Measurements from ENCODE around the gene PBXIP1.

PBXIP1 gene

DNA sequence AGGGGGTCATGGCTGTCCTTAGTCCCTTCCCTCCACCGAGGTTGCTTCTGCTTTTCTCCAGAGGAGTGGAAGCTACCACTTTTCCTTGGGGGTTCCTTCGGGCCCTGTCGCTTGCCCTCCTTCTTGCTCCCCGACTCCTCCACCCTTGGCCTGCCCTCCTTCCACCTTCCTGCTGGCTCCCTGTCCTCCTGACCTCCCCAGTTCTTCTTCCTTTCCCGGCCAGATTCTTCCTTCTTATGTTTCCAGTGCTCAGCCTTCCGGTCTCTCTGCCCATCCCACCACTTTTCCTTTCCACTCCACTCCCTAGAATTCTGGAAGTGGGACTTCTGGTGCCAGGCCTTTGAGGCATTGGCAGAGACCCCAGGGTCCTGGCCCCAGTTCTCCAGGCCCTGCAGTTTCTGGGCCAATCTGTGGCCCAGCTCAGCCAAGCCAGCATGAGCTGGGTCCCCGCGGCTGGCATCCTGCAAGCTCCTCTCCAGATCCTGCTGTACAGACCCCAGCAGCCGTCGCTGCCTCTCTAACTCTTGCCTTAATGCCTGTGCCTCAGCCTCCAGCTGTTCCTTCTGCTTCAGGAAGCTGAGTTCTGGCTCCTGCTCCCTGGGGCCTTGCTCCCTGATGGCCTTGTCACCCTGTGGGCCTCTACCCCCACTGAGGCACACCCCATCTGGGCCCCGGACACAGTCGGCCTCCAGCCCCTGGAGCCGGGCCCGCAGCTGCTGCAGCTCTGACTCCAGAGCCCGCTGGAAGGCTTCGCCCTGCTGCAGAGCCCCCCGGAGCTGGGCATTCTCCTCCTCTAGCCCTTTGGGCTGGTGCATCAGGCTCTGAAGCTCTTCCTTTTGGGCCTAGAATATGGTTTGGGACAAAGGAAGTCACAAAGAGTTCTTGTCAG, 9.7 kb downstream of the PBXIP1 start:
- Histone ChIP-seq H3K4me2 (ENCODE audit: low read length) (no peak overlapping the region), H3K36me3 (replicated peaks; ENCODE audit: low read depth, low read length) (no peaks in the 10 kb centered on the region), H3K4me1 (ENCODE audit: low read length) (peaks cover 42% of the 10 kb centered on the region), H3K9ac (ENCODE audit: low read length) (no peak overlapping the region), H3K27ac (ENCODE audit: low read length) (no peak overlapping the region), H3K79me2 (ENCODE audit: low read length) (no peaks in the 10 kb centered on the region), H4K20me1 (ENCODE audit: insufficient read depth, low read length) (no peaks in the 10 kb centered on the region), H3K4me3 (ENCODE audit: low read length) (no peak overlapping the region), H3K27me3 (ENCODE audit: low read depth, low read length) (no peaks in the 10 kb centered on the region), H3K9me3 (ENCODE audit: insufficient read depth, low read length) (no peaks in the 10 kb centered on the region), H2AFZ (ENCODE audit: low read depth, low read length) (no peak overlapping the region)
- TF ChIP-seq, protein P1, sequence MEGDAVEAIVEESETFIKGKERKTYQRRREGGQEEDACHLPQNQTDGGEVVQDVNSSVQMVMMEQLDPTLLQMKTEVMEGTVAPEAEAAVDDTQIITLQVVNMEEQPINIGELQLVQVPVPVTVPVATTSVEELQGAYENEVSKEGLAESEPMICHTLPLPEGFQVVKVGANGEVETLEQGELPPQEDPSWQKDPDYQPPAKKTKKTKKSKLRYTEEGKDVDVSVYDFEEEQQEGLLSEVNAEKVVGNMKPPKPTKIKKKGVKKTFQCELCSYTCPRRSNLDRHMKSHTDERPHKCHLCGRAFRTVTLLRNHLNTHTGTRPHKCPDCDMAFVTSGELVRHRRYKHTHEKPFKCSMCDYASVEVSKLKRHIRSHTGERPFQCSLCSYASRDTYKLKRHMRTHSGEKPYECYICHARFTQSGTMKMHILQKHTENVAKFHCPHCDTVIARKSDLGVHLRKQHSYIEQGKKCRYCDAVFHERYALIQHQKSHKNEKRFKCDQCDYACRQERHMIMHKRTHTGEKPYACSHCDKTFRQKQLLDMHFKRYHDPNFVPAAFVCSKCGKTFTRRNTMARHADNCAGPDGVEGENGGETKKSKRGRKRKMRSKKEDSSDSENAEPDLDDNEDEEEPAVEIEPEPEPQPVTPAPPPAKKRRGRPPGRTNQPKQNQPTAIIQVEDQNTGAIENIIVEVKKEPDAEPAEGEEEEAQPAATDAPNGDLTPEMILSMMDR (IDR thresholded peaks at IDR 0.05; ENCODE audit: low read depth, low read length): no peak
- no peak for TF ChIP-seq EZH2phosphoT487 (IDR thresholded peaks at IDR 0.05; ENCODE audit: low read depth)

GRCh38 chr1:154945160-154945961, 10.5 kb downstream of the PBXIP1 start:
- Histone ChIP-seq H3K4me3 (ENCODE audit: low read length) (no peak overlapping the region), H3K36me3 (replicated peaks; ENCODE audit: low read depth, low read length) (no peaks in the 10 kb centered on the region), H3K4me2 (ENCODE audit: low read length) (no peak overlapping the region), H3K79me2 (ENCODE audit: low read length) (no peaks in the 10 kb centered on the region), H3K9me3 (ENCODE audit: insufficient read depth, low read length) (no peaks in the 10 kb centered on the region), H3K9ac (ENCODE audit: low read length) (no peak overlapping the region), H3K27me3 (ENCODE audit: low read depth, low read length) (no peaks in the 10 kb centered on the region), H3K4me1 (ENCODE audit: low read length) (peaks cover 50% of the 10 kb centered on the region), H3K27ac (ENCODE audit: low read length) (no peak overlapping the region), H4K20me1 (ENCODE audit: insufficient read depth, low read length) (no peaks in the 10 kb centered on the region), H2AFZ (ENCODE audit: low read depth, low read length) (no peak overlapping the region)
- TF ChIP-seq EZH2phosphoT487 (IDR thresholded peaks at IDR 0.05; ENCODE audit: low read depth): no peak
- TF ChIP-seq, protein P1 (IDR thresholded peaks at IDR 0.05; ENCODE audit: low read depth, low read length): no peak

DNA sequence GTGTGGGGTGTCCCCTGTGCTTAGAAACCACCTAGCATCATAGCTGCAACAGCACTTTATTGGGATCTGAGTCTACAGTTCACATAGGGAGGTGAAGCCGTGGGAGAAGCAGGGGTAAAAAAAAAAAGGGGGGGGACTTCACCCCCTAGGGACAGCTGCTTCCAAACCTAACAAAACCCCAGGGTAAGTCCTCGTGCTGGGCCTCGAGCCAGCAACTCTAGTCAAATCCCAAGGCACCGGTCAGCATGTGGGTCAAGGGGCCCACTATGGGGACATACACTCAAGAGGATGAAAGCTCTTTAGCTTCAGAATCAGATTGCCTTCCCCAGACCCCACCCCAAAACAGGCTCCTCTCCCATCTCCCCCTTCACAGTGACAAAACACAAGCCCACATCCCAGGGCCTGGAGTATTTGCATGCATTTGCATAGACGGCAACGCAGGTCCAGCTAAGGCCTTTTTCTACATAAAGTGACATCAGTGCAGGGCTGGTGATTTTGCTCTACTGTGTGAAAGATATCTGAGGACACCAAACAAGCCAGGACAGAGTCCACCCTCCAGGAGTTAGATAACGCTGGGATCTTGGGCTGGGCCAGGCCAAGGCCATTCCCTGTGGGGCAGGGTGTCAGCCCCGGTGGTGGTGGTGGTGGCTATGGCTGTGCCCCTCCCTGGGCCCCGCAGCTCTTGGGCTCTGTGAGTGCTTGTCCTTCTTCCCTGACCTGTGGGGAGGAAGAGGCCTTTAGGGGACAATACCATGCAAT, 11.3 kb downstream of the PBXIP1 start:
- TF ChIP-seq EZH2phosphoT487 (IDR thresholded peaks at IDR 0.05; ENCODE audit: low read depth): no peak
- TF ChIP-seq, protein P1 (IDR thresholded peaks at IDR 0.05; ENCODE audit: low read depth, low read length): no peak
- Histone ChIP-seq H3K9me3 (ENCODE audit: insufficient read depth, low read length) (no peaks in the 10 kb centered on the region), H3K4me3 (ENCODE audit: low read length) (no peak overlapping the region), H4K20me1 (ENCODE audit: insufficient read depth, low read length) (no peaks in the 10 kb centered on the region), H3K36me3 (replicated peaks; ENCODE audit: low read depth, low read length) (no peaks in the 10 kb centered on the region), H3K9ac (ENCODE audit: low read length) (no peak overlapping the region), H3K4me1 (ENCODE audit: low read length) (peaks cover 55% of the 10 kb centered on the region), H2AFZ (ENCODE audit: low read depth, low read length) (no peak overlapping the region), H3K27me3 (ENCODE audit: low read depth, low read length) (no peaks in the 10 kb centered on the region), H3K27ac (ENCODE audit: low read length) (no peak overlapping the region), H3K4me2 (ENCODE audit: low read length) (peak overlapping the region; percentile 85), H3K79me2 (ENCODE audit: low read length) (no peaks in the 10 kb centered on the region)

Data from OCI-LY3 (cell line).